ENCODE results near the gene ZNF534.
"Not testable (repeated sequence)": the region's sequence is repeated elsewhere in the genome, so short reads cannot be mapped to it uniquely, and the experiment has no call there.

The ZNF534 gene

GRCh38 chr19:52500474-52500873, 71.5 kb downstream of the ZNF534 start:
- DNase-seq = not testable (repeated sequence)

- DNase-seq = not testable (repeated sequence)
Observed at GRCh38 chr19:52500991-52501390, 72.0 kb downstream of the ZNF534 start.
